HL-60/S4 treated with retinoic acid at 250 ng/mL for 4 days and 3 days (cell line): ENCODE results near the gene ATP13A3.

Experiments used
- in situ Hi-C: fragments of 300-500 bp; cut with MboI; formaldehyde crosslinking; loops from 2 replicates; pipeline ENCODE4 v1.7.0; 2022; ENCODE audit warnings: low sequenced_read_pairs

The ATP13A3 gene

DNA sequence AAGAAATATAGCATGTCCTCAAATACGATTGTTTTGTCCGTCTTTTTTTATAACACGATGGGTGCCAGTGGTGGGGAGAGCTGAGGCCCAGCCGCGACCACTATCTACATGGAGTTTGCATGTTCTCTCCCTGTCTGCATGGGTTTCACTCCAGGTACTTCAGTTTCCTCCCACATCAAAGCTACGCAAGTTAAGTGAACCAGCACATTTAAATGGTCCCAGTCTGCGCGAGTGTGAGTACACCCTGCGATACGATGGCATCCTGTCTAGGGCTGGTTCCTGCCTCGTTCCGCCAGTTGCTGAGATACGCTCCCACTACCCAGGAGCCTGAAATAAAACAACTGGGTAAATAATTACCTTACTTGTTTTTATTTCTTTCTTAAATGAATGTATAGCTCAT, 40.6 kb downstream of the ATP13A3 start:
- in situ Hi-C loops: no loop called here

GRCh38 chr3:194443901-194444300, 42.9 kb downstream of the ATP13A3 start:
- in situ Hi-C loops: no loop called here

GRCh38 chr3:194440756-194441155, 46.0 kb downstream of the ATP13A3 start:
- in situ Hi-C loops: no loop called here

DNA sequence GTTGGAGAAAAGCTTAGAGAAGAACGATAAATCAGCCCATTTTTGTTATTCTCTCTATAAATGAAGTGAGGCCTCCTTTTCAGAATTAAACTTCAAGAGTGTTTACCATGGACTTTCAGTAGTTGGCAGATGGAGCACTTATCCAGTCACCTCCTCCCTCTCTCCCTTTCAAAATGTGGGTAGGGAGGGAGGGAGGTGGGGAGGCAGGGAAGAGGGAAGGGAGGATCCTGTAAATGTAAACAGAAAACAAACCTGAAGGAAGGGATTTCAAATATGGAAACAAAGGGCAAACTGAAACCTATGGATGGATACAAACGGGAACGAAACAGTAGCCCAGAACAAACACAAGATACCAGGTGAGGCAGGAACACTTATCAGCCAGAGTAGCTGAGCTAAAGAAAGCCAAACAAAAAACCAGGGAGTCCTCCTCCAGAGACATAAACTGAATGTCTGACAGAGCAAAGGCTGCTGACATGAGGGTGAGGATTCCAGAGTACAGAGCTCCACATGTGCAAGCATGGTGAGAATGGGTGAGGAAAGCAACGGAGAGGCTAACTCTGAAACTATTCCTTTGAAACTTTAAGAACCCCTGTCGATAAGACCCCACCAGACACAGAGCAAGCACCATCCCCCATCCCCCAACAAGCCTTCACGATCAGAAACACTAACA, 46.8 kb downstream of the ATP13A3 start:
- in situ Hi-C loops: no loop called here

GRCh38 chr3:194434503-194434902, 52.3 kb downstream of the ATP13A3 start:
- in situ Hi-C loops: no loop called here

- in situ Hi-C loops: no loop called here
These were observed 55.2 kb downstream of the ATP13A3 start for GRCh38 chr3:194431554-194431953.

- in situ Hi-C loops: no loop called here
These were observed 61.4 kb downstream of the ATP13A3 start for GRCh38 chr3:194425399-194425798.

- in situ Hi-C loops: no loop called here
These were observed 61.8 kb downstream of the ATP13A3 start for GRCh38 chr3:194424953-194425352.

GRCh38 chr3:194424373-194424772, 62.4 kb downstream of the ATP13A3 start:
- in situ Hi-C loops: no loop called here

GRCh38 chr3:194423317-194423716, 63.5 kb downstream of the ATP13A3 start:
- in situ Hi-C loops: no loop called here

- in situ Hi-C loops: no loop called here
These were observed 64.6 kb downstream of the ATP13A3 start for GRCh38 chr3:194422188-194422587.

GRCh38 chr3:194418671-194419070, 68.1 kb downstream of the ATP13A3 start:
- in situ Hi-C loops: no loop called here

DNA sequence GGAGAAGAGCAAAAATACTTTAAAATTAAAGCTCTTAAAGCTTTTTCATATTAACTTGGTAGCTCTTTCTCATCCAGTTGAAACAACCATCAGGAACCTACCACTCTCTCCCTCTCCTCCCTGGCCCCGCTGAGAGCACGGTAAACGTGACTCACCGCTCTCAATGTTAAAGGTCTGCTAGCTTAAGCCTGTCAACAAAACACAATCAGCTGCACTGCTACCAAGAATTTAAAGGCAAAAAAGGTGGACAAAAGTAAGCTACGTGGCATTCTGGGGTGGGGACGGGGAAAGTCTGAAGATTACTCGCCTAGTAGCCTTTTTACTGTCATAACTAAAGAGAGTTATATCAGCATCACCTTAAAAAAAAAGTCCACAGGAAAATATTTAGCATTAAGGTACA, 79.4 kb downstream of the ATP13A3 start:
- in situ Hi-C loops: no loop called here

DNA sequence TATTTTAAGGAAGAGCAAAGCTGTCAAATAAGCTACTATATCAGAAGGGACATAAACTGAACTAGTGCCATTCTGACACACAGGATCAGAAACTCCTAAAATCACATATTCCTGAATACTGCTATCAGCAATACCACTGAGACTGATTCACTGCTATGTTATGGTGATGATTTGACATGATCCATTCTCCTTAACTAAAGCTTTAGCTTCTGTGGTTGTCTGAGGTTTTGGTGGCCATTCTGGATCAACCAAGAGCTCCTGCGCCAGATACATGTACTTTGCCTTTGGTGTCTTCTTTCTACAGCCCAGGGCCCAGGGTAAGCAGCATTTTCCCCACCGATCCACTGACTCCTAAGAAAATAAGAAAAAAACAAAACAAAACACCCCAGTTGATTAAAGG, 81.0 kb downstream of the ATP13A3 start:
- in situ Hi-C loops: no loop called here

GRCh38 chr3:194404365-194405140, 82.2 kb downstream of the ATP13A3 start:
- in situ Hi-C loops: no loop called here

GRCh38 chr3:194401868-194402329, 84.9 kb downstream of the ATP13A3 start:
- in situ Hi-C loops: no loop called here

DNA sequence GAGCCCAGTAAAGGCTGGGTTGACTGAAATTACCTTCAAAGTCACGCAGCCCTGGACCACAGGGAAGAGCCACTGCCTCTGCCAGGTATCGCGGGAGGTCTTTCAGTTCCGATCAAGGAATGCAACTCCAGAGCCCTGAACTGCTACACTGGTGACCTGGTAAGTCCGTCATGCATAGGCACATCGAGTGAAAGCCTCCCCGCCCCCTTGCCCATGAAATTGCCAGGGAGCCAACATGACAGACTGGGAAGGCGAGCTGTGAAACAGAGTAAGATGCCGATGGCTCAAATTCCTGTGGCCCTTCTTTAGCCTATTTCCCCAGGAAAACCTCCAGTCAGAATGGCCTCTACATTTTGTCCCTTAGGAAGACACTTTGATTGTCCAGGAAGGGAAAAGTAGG, 85.5 kb downstream of the ATP13A3 start:
- in situ Hi-C loops: no loop called here

DNA sequence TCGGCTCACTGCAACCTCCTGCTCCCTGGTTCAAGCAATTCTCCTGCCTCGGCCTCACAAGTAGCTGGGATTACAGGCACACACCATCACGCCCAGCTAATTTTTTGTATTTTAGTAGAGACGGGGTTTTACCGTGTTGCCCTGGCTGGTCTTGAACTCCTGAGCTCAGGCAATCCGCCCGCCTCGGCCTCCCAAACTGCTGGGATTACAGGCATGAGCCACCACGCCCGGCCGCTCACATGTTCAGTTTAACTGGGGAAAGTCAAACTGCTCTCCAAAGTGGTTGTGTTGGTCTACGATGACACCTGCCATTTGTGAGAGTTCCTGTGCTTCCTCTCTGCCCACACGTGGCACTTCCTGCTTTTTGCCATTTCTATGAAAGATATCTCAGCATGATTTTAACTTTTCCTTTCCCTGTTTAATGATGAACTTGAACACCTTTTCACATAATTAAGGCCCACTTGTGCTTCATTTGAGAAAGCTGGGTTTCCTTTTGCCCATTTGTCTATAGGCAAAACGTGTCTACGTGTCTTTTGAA, 86.9 kb downstream of the ATP13A3 start:
- in situ Hi-C loops: no loop called here

GRCh38 chr3:194399166-194399565, 87.6 kb downstream of the ATP13A3 start, which contains the start of gene GP5:
TSS of gene GP5 (minus strand) at chr3:194399266. CDS start at chr3:194398282, 984 bp downstream.
- in situ Hi-C loops: no loop called here

DNA sequence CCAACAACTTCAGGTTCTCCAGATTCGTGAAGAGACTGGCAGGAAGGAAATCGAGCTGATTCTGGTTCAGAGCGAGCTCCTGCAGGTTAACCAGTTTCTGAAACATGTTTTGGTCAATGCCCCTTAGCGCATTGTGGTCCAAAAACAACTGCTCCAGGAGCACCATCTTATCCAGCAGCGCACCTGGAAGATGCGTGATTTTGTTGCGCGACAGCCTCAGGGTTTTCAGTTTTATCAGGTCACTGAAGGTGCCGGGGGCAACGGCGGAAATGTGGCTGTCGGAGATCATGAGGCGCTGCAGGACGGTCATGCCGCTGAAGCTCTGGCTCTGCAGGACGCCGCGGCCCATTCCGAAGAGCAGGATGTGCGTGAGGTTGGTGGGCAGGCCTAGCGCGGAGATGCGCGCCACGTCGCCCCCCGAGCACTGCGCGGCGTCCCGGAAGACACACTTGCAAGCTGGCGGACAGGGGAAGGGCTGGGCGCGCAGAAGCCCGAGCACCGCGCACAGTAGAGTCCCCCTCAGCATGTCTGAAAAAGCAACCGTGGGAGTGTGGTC, 89.0 kb downstream of the ATP13A3 start:
- in situ Hi-C loops: no loop called here

GRCh38 chr3:194396859-194397756, 89.7 kb downstream of the ATP13A3 start:
- in situ Hi-C loops: no loop called here
